ENCODE data around the gene PTPRN2.
A peak's percentile ranks its signal among the peaks of the same experiment; 100 is the strongest.

PTPRN2 gene

DNA sequence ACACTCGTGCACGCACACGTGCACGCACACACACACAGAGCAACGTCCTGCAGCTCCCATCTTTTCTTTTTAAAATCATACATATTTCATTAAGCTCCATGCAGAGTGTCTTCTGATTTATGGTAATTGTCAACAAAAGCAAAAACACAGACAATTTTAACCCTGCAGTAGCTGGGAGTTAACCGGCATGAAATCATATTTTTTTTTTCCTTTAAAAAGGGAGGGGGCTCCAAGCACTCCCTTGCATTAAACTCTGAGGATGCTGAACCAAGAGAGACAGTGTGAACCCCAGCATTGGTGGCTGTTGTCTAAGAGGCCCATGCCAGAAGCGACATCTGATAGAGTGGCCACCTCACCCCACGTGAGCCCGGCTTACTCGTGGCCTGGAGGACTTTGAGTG lies 708.2 kb downstream of the PTPRN2 start:
- no CpG with 5 or more reads among the region's 10 CpGs for WGBS, 2 donors (ENCODE audit: extremely low coverage in 2 of 2, insufficient read length in 2 of 2, insufficient replicate concordance in 1 of 2)
- H3K27me3 ChIP-seq (ENCODE audit: control insufficient read depth in 3 of 3, insufficient read depth in 3 of 3, low read depth in 1 of 3, low read length in 3 of 3), result no peaks in the 10 kb centered on the region
- H3K14ac ChIP-seq (ENCODE audit: low read length), result no peak overlapping the region
- H3K9me3 ChIP-seq (replicated peaks in 1 of 2; ENCODE audit: control insufficient read depth in 2 of 2, insufficient read depth in 1 of 2, low read depth in 1 of 2, low read length in 2 of 2), result peaks cover 0 to 3% of the 10 kb centered on the region in 2 donors
- H2BK15ac ChIP-seq (ENCODE audit: low read length), result no peak overlapping the region
- no peak overlapping the region for H4K91ac ChIP-seq (ENCODE audit: low read depth, low read length, poor library complexity)
- H3K79me1 ChIP-seq (ENCODE audit: low read depth, low read length), result peaks cover 3% of the 10 kb centered on the region
- no peak overlapping the region for H2BK120ac ChIP-seq (ENCODE audit: low read depth, low read length)
- peaks cover 10 to 11% of the 10 kb centered on the region in 2 donors for H3K4me1 ChIP-seq (ENCODE audit: control insufficient read depth in 2 of 2, insufficient read depth in 1 of 2, low read depth in 1 of 2, low read length in 2 of 2)
- H3K27ac ChIP-seq (replicated peaks; ENCODE audit: low read length), result no peak overlapping the region
- H2BK12ac ChIP-seq (ENCODE audit: low read length), result no peak overlapping the region
- no peak overlapping the region for H3K23ac ChIP-seq (ENCODE audit: low read depth, low read length, poor library complexity)
- no peak overlapping the region for H2AFZ ChIP-seq (ENCODE audit: low read length)
- H3K36me3 ChIP-seq (replicated peaks in 1 of 2; ENCODE audit: control insufficient read depth in 2 of 2, insufficient read depth in 2 of 2, low read length in 2 of 2), result no peaks in the 10 kb centered on the region
- no peak overlapping the region for H2BK5ac ChIP-seq (ENCODE audit: low read length)
- no peak overlapping the region for H3K4me3 ChIP-seq (ENCODE audit: low read length in 2 of 2)
- no peak overlapping the region for H3K9ac ChIP-seq (ENCODE audit: low read depth, low read length, poor library complexity)
- H2AK5ac ChIP-seq (ENCODE audit: low read depth, low read length), result no peak overlapping the region
- no peak overlapping the region for H4K8ac ChIP-seq (ENCODE audit: low read depth, low read length)
- no peak for DNase-seq (ENCODE audit: low spot score)
- no peak overlapping the region for H3K4ac ChIP-seq (ENCODE audit: low read length)
- H3K4me2 ChIP-seq (ENCODE audit: insufficient read depth, low read length, poor library complexity, severe bottlenecking), result no peak overlapping the region
- no peak overlapping the region for H3K18ac ChIP-seq (ENCODE audit: low read length)

GRCh38 chr7:157877298-157878090 lies 710.1 kb downstream of the PTPRN2 start:
- WGBS, 2 donors (ENCODE audit: extremely low coverage in 2 of 2, insufficient read length in 2 of 2, insufficient replicate concordance in 1 of 2), result no CpG with 5 or more reads among the region's 31 CpGs
- Histone ChIP-seq H3K23ac (ENCODE audit: low read depth, low read length, poor library complexity) (no peak overlapping the region), H3K4me1 (ENCODE audit: control insufficient read depth in 2 of 2, insufficient read depth in 1 of 2, low read depth in 1 of 2, low read length in 2 of 2) (peaks cover 11 to 12% of the 10 kb centered on the region in 2 donors), H2AFZ (ENCODE audit: low read length) (no peak overlapping the region), H3K4me2 (ENCODE audit: insufficient read depth, low read length, poor library complexity, severe bottlenecking) (no peak overlapping the region), H3K9me3 (replicated peaks in 1 of 2; ENCODE audit: control insufficient read depth in 2 of 2, insufficient read depth in 1 of 2, low read depth in 1 of 2, low read length in 2 of 2) (peaks cover 0 to 3% of the 10 kb centered on the region in 2 donors), H2BK15ac (ENCODE audit: low read length) (peak overlapping the region; percentile 78), H3K27me3 (ENCODE audit: control insufficient read depth in 3 of 3, insufficient read depth in 3 of 3, low read depth in 1 of 3, low read length in 3 of 3) (no peaks in the 10 kb centered on the region), H3K4me3 (ENCODE audit: low read length in 2 of 2) (no peak overlapping the region), H2BK12ac (ENCODE audit: low read length) (no peak overlapping the region), H4K8ac (ENCODE audit: low read depth, low read length) (no peak overlapping the region), H2BK5ac (ENCODE audit: low read length) (no peak overlapping the region), H3K18ac (ENCODE audit: low read length) (peak overlapping the region; percentile 53), H3K36me3 (replicated peaks in 1 of 2; ENCODE audit: control insufficient read depth in 2 of 2, insufficient read depth in 2 of 2, low read length in 2 of 2) (no peaks in the 10 kb centered on the region), H3K79me1 (ENCODE audit: low read depth, low read length) (peaks cover 3% of the 10 kb centered on the region), H3K9ac (ENCODE audit: low read depth, low read length, poor library complexity) (no peak overlapping the region), H2AK5ac (ENCODE audit: low read depth, low read length) (no peak overlapping the region), H2BK120ac (ENCODE audit: low read depth, low read length) (peak overlapping the region; percentile 4), H3K14ac (ENCODE audit: low read length) (no peak overlapping the region), H3K4ac (ENCODE audit: low read length) (no peak overlapping the region), H4K91ac (ENCODE audit: low read depth, low read length, poor library complexity) (no peak overlapping the region), H3K27ac (replicated peaks; ENCODE audit: low read length) (no peak overlapping the region)
- no peak for DNase-seq (ENCODE audit: low spot score)

DNA sequence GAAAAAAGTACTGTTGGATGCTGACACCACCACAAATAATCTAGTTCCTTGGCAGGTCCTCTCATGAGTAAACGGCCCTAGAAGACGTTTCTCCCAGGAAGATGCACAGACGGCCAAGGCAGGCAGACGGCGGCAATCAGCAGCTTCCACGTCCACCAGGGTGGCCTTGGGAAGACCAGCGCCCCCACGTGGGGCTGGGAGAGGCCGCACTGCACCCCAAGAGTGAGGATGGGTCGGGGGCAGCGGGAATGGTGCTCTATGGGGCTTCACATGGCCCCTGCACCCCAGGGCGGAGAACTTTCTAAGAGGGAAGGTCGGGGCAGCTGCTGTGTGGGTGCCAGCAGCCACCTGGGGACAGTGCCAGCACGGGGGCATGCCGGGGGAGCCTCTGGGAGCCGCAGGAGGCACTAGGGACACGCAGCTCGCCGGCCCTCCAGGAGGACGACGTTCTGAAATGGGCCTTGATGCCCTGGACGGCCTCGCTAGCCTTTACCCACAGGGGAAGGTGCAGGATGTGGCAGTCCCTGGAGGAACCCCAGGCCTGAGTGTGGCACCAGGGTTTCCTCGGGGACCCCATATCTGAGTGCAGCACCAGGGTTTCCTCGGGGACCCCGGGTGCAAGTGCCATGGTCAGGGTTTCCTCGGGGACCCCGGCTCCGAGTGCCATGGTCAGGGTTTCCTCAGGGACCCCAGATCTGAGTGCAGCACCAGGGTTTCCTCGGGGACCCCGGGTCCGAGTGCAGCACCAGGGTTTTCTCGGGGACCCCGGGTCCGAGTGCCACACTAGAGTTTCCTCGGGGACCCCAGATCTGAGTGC lies 710.9 kb downstream of the PTPRN2 start:
- no peak overlapping the region for H3K14ac ChIP-seq (ENCODE audit: low read length)
- H3K18ac ChIP-seq (ENCODE audit: low read length), result no peak overlapping the region
- H2BK15ac ChIP-seq (ENCODE audit: low read length), result peak overlapping the region; percentile 69
- no peaks in the 10 kb centered on the region for H3K27me3 ChIP-seq (ENCODE audit: control insufficient read depth in 3 of 3, insufficient read depth in 3 of 3, low read depth in 1 of 3, low read length in 3 of 3)
- H4K91ac ChIP-seq (ENCODE audit: low read depth, low read length, poor library complexity), result no peak overlapping the region
- peak overlapping the region; percentile 46 for H2BK12ac ChIP-seq (ENCODE audit: low read length)
- no peak overlapping the region for H3K27ac ChIP-seq (replicated peaks; ENCODE audit: low read length)
- peaks cover 3% of the 10 kb centered on the region for H3K79me1 ChIP-seq (ENCODE audit: low read depth, low read length)
- no peak overlapping the region for H2AFZ ChIP-seq (ENCODE audit: low read length)
- H3K4me3 ChIP-seq (ENCODE audit: low read length in 2 of 2), result no peak overlapping the region
- no peak overlapping the region for H3K23ac ChIP-seq (ENCODE audit: low read depth, low read length, poor library complexity)
- H3K4me2 ChIP-seq (ENCODE audit: insufficient read depth, low read length, poor library complexity, severe bottlenecking), result no peak overlapping the region
- peak overlapping the region; percentile 86 for H4K8ac ChIP-seq (ENCODE audit: low read depth, low read length)
- no peak overlapping the region for H3K4ac ChIP-seq (ENCODE audit: low read length)
- peaks cover 11 to 12% of the 10 kb centered on the region in 2 donors for H3K4me1 ChIP-seq (ENCODE audit: control insufficient read depth in 2 of 2, insufficient read depth in 1 of 2, low read depth in 1 of 2, low read length in 2 of 2)
- H2BK5ac ChIP-seq (ENCODE audit: low read length), result peak overlapping the region; percentile 35
- peaks cover 0 to 3% of the 10 kb centered on the region in 2 donors for H3K9me3 ChIP-seq (replicated peaks in 1 of 2; ENCODE audit: control insufficient read depth in 2 of 2, insufficient read depth in 1 of 2, low read depth in 1 of 2, low read length in 2 of 2)
- no CpG with 5 or more reads among the region's 36 CpGs for WGBS, 2 donors (ENCODE audit: extremely low coverage in 2 of 2, insufficient read length in 2 of 2, insufficient replicate concordance in 1 of 2)
- no peak overlapping the region for H3K9ac ChIP-seq (ENCODE audit: low read depth, low read length, poor library complexity)
- H2BK120ac ChIP-seq (ENCODE audit: low read depth, low read length), result no peak overlapping the region
- peak overlapping the region; percentile 71 for H2AK5ac ChIP-seq (ENCODE audit: low read depth, low read length)
- no peaks in the 10 kb centered on the region for H3K36me3 ChIP-seq (replicated peaks in 1 of 2; ENCODE audit: control insufficient read depth in 2 of 2, insufficient read depth in 2 of 2, low read length in 2 of 2)
- no peak for DNase-seq (ENCODE audit: low spot score)
